ENCODE results near the gene ADAMTS8.

DNA sequence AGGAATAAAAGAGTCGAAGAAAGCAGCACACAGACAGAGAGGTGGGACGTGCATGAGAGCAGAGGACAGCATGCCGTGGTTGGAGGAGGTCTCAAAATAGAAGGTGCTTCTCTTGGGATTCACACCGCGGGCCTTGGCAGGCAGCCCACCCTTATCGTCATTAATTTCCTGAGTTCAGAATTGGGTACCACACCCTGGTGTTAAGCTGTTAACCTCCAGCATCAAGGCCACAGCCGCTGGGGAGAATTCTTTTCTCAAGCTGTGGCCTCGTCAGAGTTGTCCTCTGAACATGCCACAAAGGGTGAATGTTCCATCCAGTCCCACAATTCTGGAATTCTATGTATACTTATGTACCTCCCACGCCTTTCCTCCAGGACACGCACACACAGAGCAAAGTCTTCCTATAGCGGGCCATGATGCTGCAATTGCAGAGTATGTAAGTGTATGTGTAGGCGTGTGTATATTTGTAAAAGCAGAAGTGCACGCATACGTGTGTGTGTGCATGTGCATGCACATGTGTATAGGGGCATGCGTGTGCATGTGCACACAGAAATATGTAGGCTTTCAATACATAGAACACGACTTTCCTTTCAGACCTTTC is 39.0 kb downstream of the ADAMTS8 start:
- TF ChIP-seq POLR2AphosphoS5 (IDR thresholded peaks at IDR 0.05; ENCODE audit: borderline replicate concordance, low read depth, low read length) (no peak), EZH2 (IDR thresholded peaks at IDR 0.05) (no peak), FOXP2 (optimal IDR thresholded peaks at IDR 0.05; ENCODE audit: control extremely low read depth, extremely low read length, insufficient read depth) (no peak)
